ENCODE measurements around the gene NT5C2.
A peak's percentile ranks its signal among the peaks of the same experiment; 100 is the strongest.

Gene NT5C2

GRCh38 chr10:103066141-103067098 lies 126.7 kb downstream of the NT5C2 start:
- TF ChIP-seq CTCF (conservative IDR thresholded peaks at IDR 0.05; ENCODE audit: low read length) (no peak), EZH2phosphoT487 (IDR thresholded peaks at IDR 0.05; ENCODE audit: borderline replicate concordance) (no peak)
- H3K9ac ChIP-seq (ENCODE audit: low read depth, low read length, poor library complexity, severe bottlenecking), result no peak overlapping the region

DNA sequence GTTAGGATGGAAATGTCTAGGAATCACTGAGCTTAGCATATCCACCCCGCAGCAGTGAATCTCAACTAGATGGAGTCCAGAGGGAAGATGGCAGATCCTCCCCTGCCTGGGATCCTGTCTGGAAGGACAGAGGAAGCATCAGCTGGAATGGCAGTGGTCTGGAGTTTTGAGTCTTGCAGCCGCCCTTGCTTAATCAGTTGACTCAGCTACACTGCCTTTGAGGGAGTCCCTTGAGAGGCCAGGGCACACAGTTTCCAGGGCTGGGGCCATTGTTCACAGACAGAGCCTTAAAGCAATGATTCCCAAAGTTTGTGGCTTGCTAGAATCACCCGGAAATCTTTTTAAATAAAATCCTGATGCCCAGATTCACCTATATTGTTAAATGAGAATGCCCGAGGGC lies 128.1 kb downstream of the NT5C2 start:
- Histone ChIP-seq H3F3A (ENCODE audit: low read depth) (no peaks in the 10 kb centered on the region), H2AFZ (ENCODE audit: low read length) (no peak overlapping the region), H3K27me3 (ENCODE audit: insufficient read depth, low read length, poor library complexity, severe bottlenecking) (no peaks in the 10 kb centered on the region), H4K20me1 (ENCODE audit: insufficient read depth, low read length, poor library complexity, severe bottlenecking) (no peaks in the 10 kb centered on the region), H3K9me2 (replicated peaks; ENCODE audit: low read depth, low read length) (no peaks in the 10 kb centered on the region), H3K9me3 (ENCODE audit: insufficient read depth, low read depth, low read length) (no peaks in the 10 kb centered on the region), H3K4me1 (ENCODE audit: insufficient read depth, low read length, poor library complexity, severe bottlenecking) (peaks cover 7% of the 10 kb centered on the region), H3K36me3 (ENCODE audit: insufficient read depth, low read length) (peaks cover 4% of the 10 kb centered on the region; the same call in 1 of the 2 replicates), H3K79me2 (ENCODE audit: insufficient read depth, low read length) (no peaks in the 10 kb centered on the region), H3K9ac (ENCODE audit: low read depth, low read length, poor library complexity, severe bottlenecking) (no peak overlapping the region), H3K4me3 (ENCODE audit: low read length, poor library complexity, severe bottlenecking) (no peak overlapping the region), H3K4me2 (ENCODE audit: low read depth, low read length, poor library complexity, severe bottlenecking) (no peak overlapping the region)
- TF ChIP-seq EZH2phosphoT487 (IDR thresholded peaks at IDR 0.05; ENCODE audit: borderline replicate concordance) (no peak), CTCF (conservative IDR thresholded peaks at IDR 0.05; ENCODE audit: low read length) (no peak)

More at GRCh38 chr10:103066141-103067098, 126.7 kb downstream of the NT5C2 start:
- peaks cover 4% of the 10 kb centered on the region; the same call in 1 of the 2 replicates for H3K36me3 ChIP-seq (ENCODE audit: insufficient read depth, low read length)
- H3K79me2 ChIP-seq (ENCODE audit: insufficient read depth, low read length), result no peaks in the 10 kb centered on the region
- 0 out of 2 replicates have a peak, but pooled peaks cover 2% of the 10 kb centered on the region for H3F3A ChIP-seq (ENCODE audit: low read depth)
- H4K20me1 ChIP-seq (ENCODE audit: insufficient read depth, low read length, poor library complexity, severe bottlenecking), result no peaks in the 10 kb centered on the region
- no peak overlapping the region for H3K4me3 ChIP-seq (ENCODE audit: low read length, poor library complexity, severe bottlenecking)
- no peak overlapping the region for H3K4me2 ChIP-seq (ENCODE audit: low read depth, low read length, poor library complexity, severe bottlenecking)
- no peaks in the 10 kb centered on the region for H3K27me3 ChIP-seq (ENCODE audit: insufficient read depth, low read length, poor library complexity, severe bottlenecking)
- H2AFZ ChIP-seq (ENCODE audit: low read length), result no peak overlapping the region
- H3K9me2 ChIP-seq (replicated peaks; ENCODE audit: low read depth, low read length), result no peaks in the 10 kb centered on the region
- H3K4me1 ChIP-seq (ENCODE audit: insufficient read depth, low read length, poor library complexity, severe bottlenecking), result peaks cover 20% of the 10 kb centered on the region
- H3K9me3 ChIP-seq (ENCODE audit: insufficient read depth, low read depth, low read length), result no peaks in the 10 kb centered on the region

- no peaks in the 10 kb centered on the region for H3K9me3 ChIP-seq (ENCODE audit: insufficient read depth, low read depth, low read length)
- no peaks in the 10 kb centered on the region for H4K20me1 ChIP-seq (ENCODE audit: insufficient read depth, low read length, poor library complexity, severe bottlenecking)
- TF ChIP-seq CTCF (conservative IDR thresholded peaks at IDR 0.05; ENCODE audit: low read length) (peak; percentile 34), EZH2phosphoT487 (IDR thresholded peaks at IDR 0.05; ENCODE audit: borderline replicate concordance) (no peak)
- H3K4me2 ChIP-seq (ENCODE audit: low read depth, low read length, poor library complexity, severe bottlenecking), result no peak overlapping the region
- no peak overlapping the region for H3K4me3 ChIP-seq (ENCODE audit: low read length, poor library complexity, severe bottlenecking)
- H2AFZ ChIP-seq (ENCODE audit: low read length), result no peak overlapping the region
- H3K9me2 ChIP-seq (replicated peaks; ENCODE audit: low read depth, low read length), result no peaks in the 10 kb centered on the region
- no peaks in the 10 kb centered on the region for H3F3A ChIP-seq (ENCODE audit: low read depth)
- no peak overlapping the region for H3K9ac ChIP-seq (ENCODE audit: low read depth, low read length, poor library complexity, severe bottlenecking)
- H3K79me2 ChIP-seq (ENCODE audit: insufficient read depth, low read length), result no peaks in the 10 kb centered on the region
- no peaks in the 10 kb centered on the region for H3K27me3 ChIP-seq (ENCODE audit: insufficient read depth, low read length, poor library complexity, severe bottlenecking)
- no peaks in the 10 kb centered on the region for H3K36me3 ChIP-seq (ENCODE audit: insufficient read depth, low read length)
- H3K4me1 ChIP-seq (ENCODE audit: insufficient read depth, low read length, poor library complexity, severe bottlenecking), result no peaks in the 10 kb centered on the region
Observed at GRCh38 chr10:103062854-103063590, 130.1 kb downstream of the NT5C2 start.

Data from Loucy (cell line).